Skeletal muscle cell (primary cell): ENCODE measurements around the gene HCN3.

Experiments used
- DNase-seq: peaks from one replicate; pipeline ENCODE4 v3.0.0-alpha.2; 2010; ENCODE audit warnings: low read depth
- H3K4me3 ChIP-seq: 2 replicates; pipeline ENCODE4 v1.5.1; 2011; ENCODE audit warnings: low read depth, mild to moderate bottlenecking, control low read depth, low read length, moderate library complexity

HCN3 gene

GRCh38 chr1:155301342-155301841 is 24.1 kb downstream of the HCN3 start, which contains the start of gene PKLR:
PKLR (minus strand) TSS chr1:155301438; CDS start chr1:155301395, 43 bp downstream.
- H3K4me3 ChIP-seq: no peak within 1 kb of the TSS
- no peak for DNase-seq

- no peak overlapping the region for H3K4me3 ChIP-seq
- no peak for DNase-seq
Measured at GRCh38 chr1:155304558-155305063, 27.3 kb downstream of the HCN3 start.

GRCh38 chr1:155305881-155306391 is 28.7 kb downstream of the HCN3 start:
- DNase-seq: no peak
- no peak overlapping the region for H3K4me3 ChIP-seq

GRCh38 chr1:155307247-155307740 is 30.0 kb downstream of the HCN3 start:
- H3K4me3 ChIP-seq: no peak overlapping the region
- DNase-seq: no peak

GRCh38 chr1:155308493-155309422 is 31.5 kb downstream of the HCN3 start, which contains the start of gene FDPS:
FDPS (plus strand) TSS chr1:155308866; CDS start chr1:155309790, 924 bp downstream.
- DNase-seq: peak; percentile 98
- peak within 1 kb of the TSS; percentile 97 for H3K4me3 ChIP-seq

- peak overlapping the region; percentile 97 for H3K4me3 ChIP-seq
- no peak for DNase-seq
Measured at GRCh38 chr1:155309423-155310021, 32.3 kb downstream of the HCN3 start.

GRCh38 chr1:155313261-155313660 is 36.0 kb downstream of the HCN3 start:
- DNase-seq: no peak
- no peak overlapping the region for H3K4me3 ChIP-seq

- DNase-seq: no peak
- no peak overlapping the region for H3K4me3 ChIP-seq
Measured at GRCh38 chr1:155316922-155317321, 39.7 kb downstream of the HCN3 start.

GRCh38 chr1:155318082-155318481 is 40.8 kb downstream of the HCN3 start:
- no peak overlapping the region for H3K4me3 ChIP-seq
- DNase-seq: no peak

GRCh38 chr1:155319536-155319935 is 42.3 kb downstream of the HCN3 start:
- no peak for DNase-seq
- no peak overlapping the region for H3K4me3 ChIP-seq

GRCh38 chr1:155320252-155320651 is 43.0 kb downstream of the HCN3 start:
- H3K4me3 ChIP-seq: peak overlapping the region; percentile 93
- no peak for DNase-seq

GRCh38 chr1:155320661-155321617 is 43.7 kb downstream of the HCN3 start, which contains the start of gene RUSC1:
RUSC1 (plus strand) TSS chr1:155320894; CDS start chr1:155321774, 880 bp downstream.
- DNase-seq: no peak
- peak within 1 kb of the TSS; percentile 93 for H3K4me3 ChIP-seq

GRCh38 chr1:155321639-155322503 is 44.6 kb downstream of the HCN3 start:
- no peak for DNase-seq
- peak overlapping the region; percentile 93 for H3K4me3 ChIP-seq

- no peak for DNase-seq
- H3K4me3 ChIP-seq: peak overlapping the region; percentile 93
Measured at GRCh38 chr1:155322571-155322952, 45.3 kb downstream of the HCN3 start.

GRCh38 chr1:155322953-155323728 is 45.9 kb downstream of the HCN3 start:
- peak; percentile 90 for DNase-seq
- H3K4me3 ChIP-seq: peak overlapping the region; percentile 93

- peak overlapping the region; percentile 93 for H3K4me3 ChIP-seq
- peak; percentile 73 for DNase-seq
Measured at GRCh38 chr1:155323729-155324036, 46.4 kb downstream of the HCN3 start.

GRCh38 chr1:155324037-155324716 is 46.9 kb downstream of the HCN3 start:
- peak overlapping the region; percentile 93 for H3K4me3 ChIP-seq
- peak; percentile 87 for DNase-seq
